H1 (cell line): ENCODE results near the gene STAG1. TPM values are rescaled to one million over a fixed set of nuclear protein-coding genes. Genes with fewer than 3 reads are reported as not detected.
A peak's percentile ranks its signal among the peaks of the same experiment; 100 is the strongest.

ENCODE experiments used
- CTCF ChIA-PET: fragments of 300-600 bp; sonication (Branson Sonifier 250); formaldehyde crosslinking; loops from one replicate; lab custom pipeline; 2021; ENCODE audit not compliant: partially characterized antibody; lab: Charles Lee
- POLR2A ChIA-PET: fragments of 300-600 bp; sonication (Branson Sonifier 250); formaldehyde crosslinking; loops from one replicate; lab custom pipeline; 2021; ENCODE audit warnings: inconsistent platforms; ENCODE audit not compliant: partially characterized antibody; lab: Charles Lee
- DNase-seq, 2 experiments: peaks; one replicate each; pipeline versions ENCODE4 v3.0.0 to v3.0.0-alpha.2; 2010 to 2022; ENCODE audit warnings: low spot score in 2 of 2, low read depth in 1 of 2, mixed read lengths in 1 of 2
- FAIRE-seq: peaks from 2 replicates; lab custom pipeline; 2011; peaks lifted over from hg19 to GRCh38; lab: Jason Lieb, UNC
- H2AFZ ChIP-seq: 2 replicates; pipeline ENCODE4 v1.8.1; 2012; ENCODE audit warnings: low read length, inconsistent platforms
- H2AK5ac ChIP-seq: 2 replicates; pipeline ENCODE4 v1.6.1; 2013; ENCODE audit warnings: low read depth, low read length
- H2BK120ac ChIP-seq: replicated peaks from 2 replicates; pipeline ENCODE3; 2013; ENCODE audit warnings: low read depth, low read length, inconsistent platforms
- H2BK12ac ChIP-seq: 2 replicates; pipeline ENCODE4 v1.6.1; 2013; ENCODE audit warnings: low read depth, low read length
- H2BK15ac ChIP-seq: 2 replicates; pipeline ENCODE4 v1.6.1; 2013; ENCODE audit warnings: low read length
- H2BK20ac ChIP-seq: 2 replicates; pipeline ENCODE4 v1.6.1; 2013; ENCODE audit warnings: low read length
- H2BK5ac ChIP-seq: 2 replicates; pipeline ENCODE4 v1.6.1; 2013; ENCODE audit warnings: low read depth, low read length
- H3K14ac ChIP-seq: 2 replicates; pipeline ENCODE4 v1.6.1; 2013; ENCODE audit warnings: inconsistent platforms; ENCODE audit not compliant: insufficient read length
- H3K18ac ChIP-seq: 2 replicates; pipeline ENCODE4 v1.6.1; 2013; ENCODE audit warnings: low read length; ENCODE audit errors: extremely low read depth
- H3K23ac ChIP-seq: 2 replicates; pipeline ENCODE4 v1.6.1; 2013; ENCODE audit warnings: inconsistent platforms; ENCODE audit not compliant: insufficient read length
- H3K23me2 ChIP-seq: 2 replicates; pipeline ENCODE4 v1.6.1; 2013; ENCODE audit warnings: low read depth, low read length
- H3K27ac ChIP-seq: 2 replicates; pipeline ENCODE4 v1.6.1; 2011; ENCODE audit warnings: low read depth, low read length, inconsistent platforms
- H3K27me3 ChIP-seq, 4 experiments: replicated peaks in 1 of 4; 1 replicate in 1 of 4; 2 replicates in 3 of 4; pipeline versions ENCODE4 v1.6.1 to v1.8.1; 2011 to 2013; ENCODE audit warnings: low read length in 3 of 4, mild to moderate bottlenecking in 3 of 4, inconsistent platforms in 2 of 4, mixed read lengths in 2 of 4, moderate library complexity in 1 of 4; ENCODE audit not compliant: control insufficient read depth in 3 of 4, insufficient read depth in 3 of 4; ENCODE audit errors: extremely low read depth in 1 of 4
- H3K36me3 ChIP-seq, 4 experiments: 2 replicates each; pipeline versions ENCODE4 v1.6.1 to v1.8.1; 2011 to 2013; ENCODE audit warnings: mild to moderate bottlenecking in 4 of 4, low read length in 3 of 4, moderate library complexity in 2 of 4, control low read depth in 1 of 4, inconsistent platforms in 1 of 4; ENCODE audit not compliant: insufficient read depth in 4 of 4, control insufficient read depth in 2 of 4
- H3K4ac ChIP-seq: replicated peaks from 2 replicates; pipeline ENCODE3; 2013; ENCODE audit warnings: low read length, low read depth, mixed read lengths, inconsistent platforms; ENCODE audit not compliant: insufficient read length
- H3K4me1 ChIP-seq, 4 experiments: replicated peaks in 1 of 4; 1 replicate in 1 of 4; 2 replicates in 3 of 4; pipeline versions ENCODE4 v1.6.1 to v1.8.1; 2011 to 2013; ENCODE audit warnings: low read length in 3 of 4, inconsistent platforms in 2 of 4, mixed read lengths in 1 of 4; ENCODE audit not compliant: insufficient read depth in 4 of 4, control insufficient read depth in 3 of 4
- H3K4me2 ChIP-seq, 2 experiments: 2 replicates each; pipeline versions ENCODE4 v1.6.1 to v1.8.1; 2011 to 2013; ENCODE audit warnings: low read depth in 2 of 2, low read length in 2 of 2, control low read depth in 1 of 2, inconsistent platforms in 1 of 2, mild to moderate bottlenecking in 1 of 2; ENCODE audit not compliant: insufficient read depth in 1 of 2
- H3K4me3 ChIP-seq, 4 experiments: fragments of 200-600, 300-600 bp in 1 of 4; sonication (generic), shearing (Covaris generic), sonication (Bioruptor Twin) in 1 of 4; 2 replicates each; pipeline versions ENCODE4 v1.5.1 to v1.8.1; 2011 to 2016; ENCODE audit warnings: low read length in 4 of 4, low read depth in 3 of 4, control low read depth in 2 of 4, inconsistent platforms in 2 of 4, mild to moderate bottlenecking in 2 of 4, mixed read lengths in 1 of 4, moderate library complexity in 1 of 4; ENCODE audit not compliant: insufficient read depth in 2 of 4; ENCODE audit errors: extremely low read depth in 1 of 4
- H3K56ac ChIP-seq: replicated peaks from 2 replicates; pipeline ENCODE3; 2013; ENCODE audit warnings: low read depth, mild to moderate bottlenecking, mixed read lengths, low read length, inconsistent platforms; ENCODE audit not compliant: insufficient read length
- H3K79me1 ChIP-seq: 2 replicates; pipeline ENCODE4 v1.6.1; 2013; ENCODE audit warnings: low read depth, low read length, control low read depth
- H3K79me2 ChIP-seq, 2 experiments: 2 replicates each; pipeline versions ENCODE4 v1.6.1 to v1.8.1; 2012 to 2013; ENCODE audit warnings: low read length in 2 of 2, mild to moderate bottlenecking in 2 of 2, inconsistent platforms in 1 of 2; ENCODE audit not compliant: insufficient read depth in 2 of 2, control insufficient read depth in 1 of 2
- H3K9ac ChIP-seq, 4 experiments: replicated peaks in 1 of 4; 1 replicate in 1 of 4; 2 replicates in 3 of 4; pipeline versions ENCODE4 v1.6.1 to v1.8.1; 2011 to 2013; ENCODE audit warnings: low read depth in 3 of 4, low read length in 3 of 4, control low read depth in 2 of 4, mild to moderate bottlenecking in 2 of 4, moderate library complexity in 2 of 4, inconsistent platforms in 1 of 4; ENCODE audit errors: extremely low read depth in 1 of 4
- H3K9me3 ChIP-seq, 2 experiments: 2 replicates each; pipeline versions ENCODE4 v1.6.1 to v1.8.1; 2012 to 2013; ENCODE audit warnings: mild to moderate bottlenecking in 2 of 2, moderate library complexity in 2 of 2, control low read depth in 1 of 2, inconsistent platforms in 1 of 2, low read depth in 1 of 2, low read length in 1 of 2, mixed read lengths in 1 of 2; ENCODE audit not compliant: insufficient read depth in 2 of 2
- H4K20me1 ChIP-seq, 2 experiments: replicated peaks in 1 of 2; 2 replicates each; pipeline versions ENCODE3 to v1.8.1; 2011 to 2013; ENCODE audit warnings: inconsistent platforms in 2 of 2, low read length in 2 of 2, mild to moderate bottlenecking in 1 of 2; ENCODE audit not compliant: insufficient read depth in 2 of 2, control insufficient read depth in 1 of 2
- H4K5ac ChIP-seq: 2 replicates; pipeline ENCODE4 v1.6.1; 2013; ENCODE audit warnings: low read length, low read depth, mixed read lengths, inconsistent platforms; ENCODE audit not compliant: insufficient read length
- H4K8ac ChIP-seq: 2 replicates; pipeline ENCODE4 v1.8.0; 2013; ENCODE audit warnings: mild to moderate bottlenecking, moderate library complexity, low read length, inconsistent platforms; ENCODE audit not compliant: insufficient read depth; ENCODE audit errors: extremely low read depth
- H4K91ac ChIP-seq: replicated peaks from 2 replicates; pipeline ENCODE3; 2013; ENCODE audit warnings: low read length, mixed read lengths, inconsistent platforms; ENCODE audit not compliant: insufficient read length
- CREB1 ChIP-seq: IDR thresholded peaks from 2 replicates; pipeline ENCODE4 v1.6.1; 2012; ENCODE audit warnings: inconsistent platforms
- RFX5 ChIP-seq: IDR thresholded peaks from 2 replicates; pipeline ENCODE4 v1.6.1; 2011; ENCODE audit warnings: low read depth, low read length, improper control_type of control experiment, borderline replicate concordance
- WGBS, 2 experiments: shearing (Covaris generic) in 1 of 2; methylation state at CpG; one replicate each; pipeline versions ENCODE4 v1.1.6 to v1.1.7; 2013 to 2015; ENCODE audit warnings: low lambda C conversion rate in 2 of 2, mixed read lengths in 2 of 2, inconsistent platforms in 1 of 2, low coverage in 1 of 2, missing lambda C conversion rate in 1 of 2; ENCODE audit not compliant: insufficient replicate concordance in 2 of 2, insufficient coverage in 1 of 2, insufficient read length in 1 of 2; ENCODE audit errors: extremely low coverage in 1 of 2, missing lambda C conversion rate in 1 of 2; 5-methylcytosine and 5-hydroxymethylcytosine counted together
- polyA plus RNA-seq, 7 experiments: library from polyadenylated mRNA; depleted of rRNA in 3 of 7; stranded (reverse) in 5 of 7; unstranded in 2 of 7; fragments of >200 nt in 5 of 7; fragments of 200-250 nt in 2 of 7; gene quantifications; 1 replicate in 5 of 7; 2 replicates in 1 of 7; 4 replicates in 1 of 7; pipeline versions ENCODE4 v1.2.1 to v1.2.3, GENCODE V29; 2011 to 2013; ENCODE audit warnings: missing spikeins in 2 of 7, mixed read lengths in 2 of 7
- total RNA-seq: library from RNA; stranded (reverse); fragmentation: NEBNext Ultra II Directional; extraction: Animal tissue kit (Norgen Biotek cat#: 25700); gene quantifications from 2 replicates; pipeline ENCODE4 v1.2.1, GENCODE V29; 2021

STAG1 gene
- total and polyA plus RNA-seq, 2 of the 8 experiments (the other 6 are each of a cell fraction or from before 2014, with no cell fraction given), result 4.6 to 23.4 TPM

GRCh38 chr3:136787349-136787748 is 35.2 kb upstream of the STAG1 start:
- no peaks in the 10 kb centered on the region for H3K79me2 ChIP-seq
- DNase-seq, result no peak
- H3K4ac ChIP-seq, result no peak overlapping the region
- H2BK5ac ChIP-seq, result no peak overlapping the region
- no peaks in the 10 kb centered on the region; the same call in 1 of the 2 replicates for H3K23me2 ChIP-seq
- H4K91ac ChIP-seq, result no peak overlapping the region
- no peak overlapping the region for H3K18ac ChIP-seq
- H4K8ac ChIP-seq, result no peak overlapping the region
- no peak for FAIRE-seq
- no peak overlapping the region for H2BK120ac ChIP-seq
- ChIA-PET POLR2A (no interaction called here), CTCF (interaction anchor here (0.6 to 1.2 kb wide), 4 partner anchors 14 to 212 kb away, joined by 3 to 4 read pairs (median 3); partner anchors contain the start of gene STAG1)
- no peak overlapping the region for H2BK20ac ChIP-seq
- 69% methylated on average over 2 of the region's 2 CpGs; no CpG with 5 or more reads in 1 of the 2 experiments for WGBS, 2 experiments
- peaks cover 0 to 6% (median 4%) of the 10 kb centered on the region in 4 experiments; a peak in 4 of 7 replicates for H3K4me1 ChIP-seq
- H3K4me2 ChIP-seq, result no peak overlapping the region
- no peak overlapping the region for H3K27ac ChIP-seq
- H3K79me1 ChIP-seq, result no peaks in the 10 kb centered on the region
- H3K36me3 ChIP-seq, result no peaks in the 10 kb centered on the region
- H4K5ac ChIP-seq, result no peak overlapping the region
- no peak overlapping the region for H3K9ac ChIP-seq
- H3K14ac ChIP-seq, result no peak overlapping the region
- no peaks in the 10 kb centered on the region; a peak in 1 of 4 replicates for H3K9me3 ChIP-seq
- no peak overlapping the region for H3K4me3 ChIP-seq
- H3K23ac ChIP-seq, result no peak overlapping the region
- peak overlapping the region; percentile 18; the same call in 1 of the 2 replicates for H2BK12ac ChIP-seq
- H4K20me1 ChIP-seq, result no peaks in the 10 kb centered on the region
- no peak overlapping the region for H2BK15ac ChIP-seq
- peak overlapping the region; percentile 60; the same call in 1 of the 2 replicates for H2AFZ ChIP-seq
- no peak overlapping the region for H3K56ac ChIP-seq
- no peaks in the 10 kb centered on the region for H3K27me3 ChIP-seq
- no peak overlapping the region for H2AK5ac ChIP-seq
- TF ChIP-seq RFX5 (no peak), CREB1 (no peak)
